HepG2 (cell line): ENCODE results near the gene ANG. TPM values are rescaled to one million over a fixed set of nuclear protein-coding genes. Genes with fewer than 3 reads are reported as not detected.

Experiments used
- ATAC-seq: fragments of 200-7000 bp; cut with Tn5 transposase; 3 replicates; pipeline ENCODE4 v1.9.1; 2020; ENCODE audit warnings: mild to moderate bottlenecking, moderate library complexity
- BruUV-seq: library from RNA; stranded (reverse); fragments of 400-500 nt; replicated peaks from 2 replicates; lab custom pipeline; 2021; lab: Mats Ljungman, UMichigan
- CTCF ChIA-PET: fragments of 300-600 bp; formaldehyde crosslinking; extraction: SDS; loops from one replicate; lab custom pipeline; 2021; ENCODE audit warnings: low total read pairs, inconsistent platforms, low intra/inter-chr PET ratio; lab: Yijun Ruan, JAX
- POLR2A ChIA-PET: fragments of 350-600 bp; sonication (Branson Sonifier 250); formaldehyde crosslinking; loops from one replicate; lab custom pipeline; 2020; ENCODE audit warnings: antibody characterized with exemption, inconsistent platforms; lab: Yijun Ruan, JAX
- DNase-seq: peaks from one replicate; pipeline ENCODE4 v3.0.0-alpha.2; 2015; ENCODE audit warnings: low spot score
- FAIRE-seq: peaks from 3 replicates; lab custom pipeline; 2011; peaks lifted over from hg19 to GRCh38; lab: Jason Lieb, UNC
- H2AFZ ChIP-seq: one replicate; pipeline ENCODE4 v1.6.1; 2011; ENCODE audit warnings: low read length, inconsistent platforms
- H3K27ac ChIP-seq: fragments of 300-600 bp; 3 replicates; pipeline ENCODE4 v1.8.0; 2011; ENCODE audit warnings: mixed run types, mild to moderate bottlenecking, mixed read lengths, low read length, inconsistent platforms; ENCODE audit not compliant: insufficient read depth; ENCODE audit errors: extremely low read length
- H3K27me3 ChIP-seq, 2 experiments: fragments of 200-600 bp in 1 of 2; 2 replicates in 1 of 2; 3 replicates in 1 of 2; pipeline versions ENCODE4 v1.6.0 to v1.8.0; 2011; ENCODE audit warnings: low read length in 2 of 2, mild to moderate bottlenecking in 2 of 2, moderate library complexity in 2 of 2, inconsistent platforms in 1 of 2; ENCODE audit not compliant: insufficient read depth in 2 of 2, control insufficient read depth in 1 of 2
- H3K36me3 ChIP-seq, 2 experiments: fragments of 200-600 bp in 1 of 2; replicated peaks in 1 of 2; 2 replicates in 1 of 2; 3 replicates in 1 of 2; pipeline versions ENCODE4 v1.5.1 to v1.8.0; 2011; ENCODE audit warnings: low read length in 2 of 2, inconsistent platforms in 1 of 2; ENCODE audit not compliant: insufficient read depth in 2 of 2, control insufficient read depth in 1 of 2
- H3K4me1 ChIP-seq: 2 replicates; pipeline ENCODE4 v1.5.1; 2012; ENCODE audit warnings: low read length, inconsistent platforms; ENCODE audit not compliant: insufficient read depth
- H3K4me2 ChIP-seq: 2 replicates; pipeline ENCODE4 v1.6.0; 2011; ENCODE audit warnings: low read depth, low read length, inconsistent platforms
- H3K4me3 ChIP-seq, 3 experiments: fragments of 200-600 bp in 1 of 3; sonication (generic), shearing (Covaris generic) in 1 of 3; replicated peaks in 1 of 3; 2 replicates each; pipeline ENCODE4 v1.5.1; 2011 to 2016; ENCODE audit warnings: low read length in 3 of 3, inconsistent platforms in 2 of 3, low read depth in 2 of 3, mild to moderate bottlenecking in 2 of 3, control low read depth in 1 of 3, mixed read lengths in 1 of 3; ENCODE audit not compliant: insufficient read depth in 1 of 3
- H3K79me2 ChIP-seq: one replicate; pipeline ENCODE4 v1.6.1; 2011; ENCODE audit warnings: low read length, inconsistent platforms; ENCODE audit not compliant: insufficient read depth
- H3K9ac ChIP-seq: 2 replicates; pipeline ENCODE4 v1.6.0; 2011; ENCODE audit warnings: mild to moderate bottlenecking, low read depth, low read length, inconsistent platforms; ENCODE audit not compliant: insufficient read depth
- H3K9me3 ChIP-seq: 2 replicates; pipeline ENCODE4 v1.5.1; 2012; ENCODE audit warnings: mild to moderate bottlenecking, low read length
- H4K20me1 ChIP-seq: 2 replicates; pipeline ENCODE4 v1.6.0; 2011; ENCODE audit warnings: inconsistent platforms, mild to moderate bottlenecking, low read length, moderate library complexity; ENCODE audit not compliant: insufficient read depth
- LBX2 ChIP-seq: sonication (generic); formaldehyde crosslinking; IDR thresholded peaks from 2 replicates; pipeline ENCODE4 v1.5.0; 2020; ENCODE audit warnings: missing genetic modification reagents, mild to moderate bottlenecking, borderline replicate concordance
- PPARG ChIP-seq: conservative IDR thresholded peaks from 2 replicates; pipeline ENCODE4 v1.6.1; 2016; ENCODE audit warnings: missing biosample characterization, missing genetic modification reagents
- RFX1 ChIP-seq: fragments of 450-650 bp; IDR thresholded peaks from 2 replicates; pipeline ENCODE4 v1.6.1; 2017
- UBTF ChIP-seq: sonication (generic); formaldehyde crosslinking; IDR thresholded peaks from 2 replicates; pipeline ENCODE4 v1.4.0; 2020; ENCODE audit warnings: mild to moderate bottlenecking, missing genetic modification reagents
- ZNF362 ChIP-seq: sonication (generic); formaldehyde crosslinking; IDR thresholded peaks from 2 replicates; pipeline ENCODE4 v1.4.0; 2020; ENCODE audit warnings: missing genetic modification reagents, mild to moderate bottlenecking, borderline replicate concordance
- ZSCAN22 ChIP-seq: sonication (generic); formaldehyde crosslinking; IDR thresholded peaks from 2 replicates; pipeline ENCODE4 v1.4.0; 2020; ENCODE audit warnings: mild to moderate bottlenecking, missing genetic modification reagents
- WGBS: methylation state at CpG from one replicate; pipeline ENCODE4 v1.1.6; 2017; ENCODE audit warnings: low lambda C conversion rate; 5-methylcytosine and 5-hydroxymethylcytosine counted together
- in situ Hi-C: cut with HindIII; loops from 2 replicates; pipeline ENCODE4 v1.10.0; 2017; ENCODE audit warnings: low pct_unique_long_range_greater_than_20kb; ENCODE audit not compliant: extremely low pct_ligation_motif_present
- intact Hi-C: fragments of 100-400 bp; cut with micrococcal nuclease; formaldehyde crosslinking; loops from one replicate; pipeline ENCODE4 v1.10.0; 2022; ENCODE audit not compliant: unreplicated experiment
- polyA plus RNA-seq, 8 experiments: library from polyadenylated mRNA; depleted of rRNA in 3 of 8; stranded (reverse) in 7 of 8; unstranded in 1 of 8; fragments of >200 nt; fragmentation: Illumina TruSeq in 4 of 8; extraction: Trizol in 4 of 8; gene quantifications; 2 replicates each; pipeline versions ENCODE4 v1.2.1 to v1.2.3, GENCODE V29; 2011 to 2016; ENCODE audit warnings: low read depth in 4 of 8, missing spikeins in 1 of 8, mixed read lengths in 1 of 8; ENCODE audit not compliant: insufficient read depth in 1 of 8
- total RNA-seq, 5 experiments: library from RNA; depleted of rRNA; stranded (reverse); fragments of >200 nt; fragmentation: Illumina TruSeq; extraction: Trizol; gene quantifications; 2 replicates each; pipeline ENCODE4 v1.2.3, GENCODE V29; 2016; ENCODE audit warnings: low read depth in 1 of 5

The ANG gene
- total and polyA plus RNA-seq, 2 of the 13 experiments (the other 11 are each of a cell fraction or from before 2014, with no cell fraction given), result 83.6 to 401 TPM

- WGBS, result 24% methylated on average over 6 of the region's 6 CpGs
- no peak overlapping the region for H3K4me2 ChIP-seq
- DNase-seq (no peak), ATAC-seq (no peak), FAIRE-seq (no peak)
- H3K9me3 ChIP-seq, result no peaks in the 10 kb centered on the region
- no peaks in the 10 kb centered on the region for H3K4me1 ChIP-seq
- no peaks in the 10 kb centered on the region for H3K79me2 ChIP-seq
- intact Hi-C loops (no loop called here), in situ Hi-C loops (no loop called here)
- BruUV-seq, result no TSS peak
- no peaks in the 10 kb centered on the region for H3K27me3 ChIP-seq
- CTCF ChIA-PET, result no interaction called here
- H2AFZ ChIP-seq, result no peak overlapping the region
- no peak for TF ChIP-seq ZSCAN22
- TF ChIP-seq LBX2, result no peak
- no peak for TF ChIP-seq UBTF (CRISPR knock-in tag)
- TF ChIP-seq PPARG, result no peak
- peak; percentile 49; the same call in 1 of the 2 replicates for TF ChIP-seq RFX1
- no peak for TF ChIP-seq ZNF362 (CRISPR knock-in tag)
- H3K27ac ChIP-seq, result no peak overlapping the region
- POLR2A ChIA-PET, result no interaction called here
- no peaks in the 10 kb centered on the region for H4K20me1 ChIP-seq
- no peaks in the 10 kb centered on the region for H3K36me3 ChIP-seq
- no peak overlapping the region for H3K9ac ChIP-seq
- no peak overlapping the region for H3K4me3 ChIP-seq
Measured at GRCh38 chr14:20733684-20734429, 45.3 kb downstream of the ANG start.
